Ramos (cell line): ENCODE data around the gene NCAPG.

Source experiments
- in situ Hi-C: fragments of 300-500 bp; cut with MboI; formaldehyde crosslinking; loops from one replicate; pipeline ENCODE4 v1.14.3; 2022; ENCODE audit warnings: low sequenced_read_pairs; ENCODE audit not compliant: unreplicated experiment

NCAPG gene

DNA sequence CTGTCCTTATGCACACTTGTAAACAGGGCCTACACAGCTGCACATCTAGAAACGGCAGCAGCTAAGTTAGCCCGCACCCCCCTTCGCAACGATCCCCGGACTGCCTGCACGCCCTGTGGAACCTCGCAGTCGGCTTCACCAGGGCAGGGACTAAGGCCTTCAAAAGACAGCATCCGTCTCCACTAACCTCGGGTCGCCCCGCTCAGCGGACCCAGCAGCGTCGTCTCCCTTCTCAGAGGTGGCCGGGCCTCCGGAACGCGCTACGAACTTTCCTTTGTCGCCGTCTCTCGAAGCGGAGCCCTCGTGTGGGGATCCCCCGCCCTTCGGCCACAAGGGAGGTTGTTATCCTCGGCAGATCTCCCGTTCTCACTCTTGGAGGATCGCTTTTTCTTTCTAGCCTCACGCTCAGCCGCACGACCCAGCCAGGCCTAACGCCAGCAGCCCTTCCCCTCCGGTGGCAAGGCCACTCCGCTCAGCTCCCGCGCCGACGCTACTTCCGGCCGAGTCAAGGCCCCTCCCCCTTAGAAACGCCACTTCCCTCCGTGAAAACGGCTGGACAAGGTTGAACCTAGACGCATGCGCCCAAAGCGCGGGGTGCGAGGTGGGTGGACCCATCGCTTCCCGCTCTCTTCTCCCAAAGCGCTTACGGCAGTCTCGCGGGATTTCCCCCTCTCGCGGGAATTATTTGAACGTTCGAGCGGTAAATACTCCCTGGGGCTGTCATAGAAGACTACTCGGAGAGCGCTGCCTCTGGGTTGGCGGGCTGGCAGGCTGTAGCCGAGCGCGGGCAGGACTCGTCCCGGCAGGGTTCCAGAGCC, at the start of gene NCAPG, which contains the start of gene DCAF16:
Gene NCAPG (plus strand): TSS at position 720 of the 818 bp plus-strand sequence. CDS start 99 bp downstream, outside the sequence.
Gene DCAF16 (minus strand): TSS at position 498 of the 818 bp plus-strand sequence. CDS start 6,616 bp downstream, outside the sequence.
- in situ Hi-C loops: loop anchor here (10.0 kb wide), 1 partner anchor 236 kb away; the partner anchor contains the start of gene LAP3

GRCh38 chr4:17761062-17761461, 49.7 kb upstream of the NCAPG start:
- in situ Hi-C loops: no loop called here

DNA sequence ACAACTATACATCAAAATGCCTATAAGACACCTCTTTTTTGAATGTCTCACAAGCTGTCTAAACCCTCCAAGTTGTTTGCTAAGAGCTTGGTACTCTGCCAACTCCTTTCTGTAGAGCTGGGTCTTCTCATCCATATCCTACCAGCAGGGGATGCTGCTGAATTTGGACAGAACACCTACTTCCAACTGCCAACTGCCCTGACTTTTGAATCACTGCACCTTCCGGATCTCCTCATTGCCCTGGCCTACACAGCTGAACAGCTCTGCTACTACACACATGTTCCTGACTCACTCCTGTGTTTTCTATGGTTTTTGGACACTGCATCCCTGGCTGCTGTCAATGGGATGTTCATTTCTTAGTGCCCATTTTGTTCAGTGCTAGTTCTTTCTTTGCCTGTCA, 48.1 kb upstream of the NCAPG start:
- in situ Hi-C loops: no loop called here

DNA sequence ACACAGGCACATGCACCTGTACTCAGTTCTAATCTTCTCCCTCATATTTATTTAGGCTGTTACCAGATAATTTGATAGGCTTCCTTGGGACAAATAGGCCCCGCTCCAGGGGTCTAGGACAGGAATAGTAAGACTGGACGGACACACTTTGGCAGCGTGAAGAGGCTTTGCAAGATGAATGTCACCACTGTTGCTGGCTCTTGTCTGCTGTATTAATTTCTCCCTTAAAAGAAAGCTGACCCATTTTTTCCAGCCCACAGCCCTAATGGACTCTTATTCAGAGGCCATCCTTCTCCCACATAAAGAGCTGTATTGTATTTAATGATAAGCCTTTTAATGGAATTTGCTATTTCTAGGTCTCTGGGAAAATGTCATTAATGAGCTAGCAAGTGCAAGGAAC, 47.4 kb upstream of the NCAPG start:
- in situ Hi-C loops: no loop called here

GRCh38 chr4:17763931-17764330, 46.8 kb upstream of the NCAPG start:
- in situ Hi-C loops: no loop called here

DNA sequence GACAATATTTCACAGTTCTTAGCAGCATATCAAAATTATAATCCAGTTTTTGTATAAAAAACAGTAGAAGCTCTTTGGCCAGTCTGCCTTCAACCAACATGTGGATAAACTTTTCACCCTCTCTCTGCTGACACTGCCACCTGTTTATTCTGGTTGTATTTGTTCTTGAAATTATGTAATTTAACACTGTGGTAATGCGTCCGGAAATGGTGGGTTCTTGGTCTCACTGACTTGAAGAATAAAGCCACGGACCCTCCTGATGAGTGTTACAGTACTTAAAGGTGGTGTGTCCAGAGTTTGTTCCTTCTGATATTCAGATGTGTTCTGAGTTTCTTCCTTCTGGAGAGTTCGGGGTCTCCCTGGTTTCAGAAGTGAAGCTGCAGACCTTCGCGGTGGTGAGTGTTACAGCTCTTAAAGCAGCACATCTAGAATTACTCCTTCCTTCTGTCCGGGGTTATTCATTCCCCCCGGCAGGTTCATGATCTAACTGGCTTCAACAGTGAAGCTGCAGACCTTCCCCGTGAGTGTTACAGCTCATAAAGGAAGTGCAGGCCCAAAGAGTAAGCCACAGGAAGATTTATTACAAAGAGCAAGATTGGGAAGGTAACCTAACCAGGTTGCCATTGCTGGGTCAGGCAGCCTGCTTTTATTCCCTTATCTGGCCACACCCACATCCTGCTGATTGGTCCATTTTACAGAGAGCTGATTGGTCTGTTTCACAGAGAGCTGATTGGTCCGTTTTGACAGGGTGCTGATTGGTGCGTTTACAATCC, 45.1 kb upstream of the NCAPG start:
- in situ Hi-C loops: no loop called here

- in situ Hi-C loops: no loop called here
These were observed 43.8 kb upstream of the NCAPG start for GRCh38 chr4:17766826-17767458.

DNA sequence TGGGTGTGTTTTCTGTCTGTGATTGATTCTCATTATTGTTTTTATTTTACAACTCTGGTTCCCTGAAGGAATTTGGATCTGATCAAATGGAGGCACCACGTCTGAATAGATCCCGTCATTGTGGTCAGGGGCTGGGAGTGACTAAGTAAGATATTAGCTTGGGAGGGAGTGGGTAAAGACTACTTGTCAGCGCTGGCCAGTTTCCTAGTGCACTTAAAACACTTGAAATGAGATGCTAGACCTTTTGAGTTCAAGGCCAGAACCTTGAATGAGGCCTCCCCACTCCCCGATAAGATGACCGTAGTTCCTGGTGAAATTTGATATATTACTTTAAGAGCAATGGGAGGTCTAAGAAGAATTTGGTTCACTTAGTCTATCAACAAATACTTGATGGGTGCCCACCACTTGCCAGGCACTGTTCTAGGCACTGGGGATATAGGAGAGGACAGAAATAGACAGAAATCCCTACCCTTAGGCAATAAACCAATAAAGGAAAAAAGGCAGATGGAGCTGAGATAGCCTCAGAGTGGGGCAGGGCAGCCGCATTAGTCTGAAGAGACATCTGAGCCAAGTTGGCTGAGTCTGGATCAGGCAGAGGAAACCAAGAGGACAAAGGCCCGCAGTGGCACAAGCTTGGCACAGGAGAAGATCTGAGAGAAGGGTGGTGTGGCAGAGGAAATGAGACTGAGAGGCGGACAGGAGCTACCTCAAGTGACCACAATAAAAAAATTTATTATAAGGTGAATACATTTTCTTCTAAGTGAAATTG, 41.2 kb upstream of the NCAPG start:
- in situ Hi-C loops: no loop called here

- in situ Hi-C loops: no loop called here
These were observed 39.9 kb upstream of the NCAPG start for GRCh38 chr4:17770845-17771244.

DNA sequence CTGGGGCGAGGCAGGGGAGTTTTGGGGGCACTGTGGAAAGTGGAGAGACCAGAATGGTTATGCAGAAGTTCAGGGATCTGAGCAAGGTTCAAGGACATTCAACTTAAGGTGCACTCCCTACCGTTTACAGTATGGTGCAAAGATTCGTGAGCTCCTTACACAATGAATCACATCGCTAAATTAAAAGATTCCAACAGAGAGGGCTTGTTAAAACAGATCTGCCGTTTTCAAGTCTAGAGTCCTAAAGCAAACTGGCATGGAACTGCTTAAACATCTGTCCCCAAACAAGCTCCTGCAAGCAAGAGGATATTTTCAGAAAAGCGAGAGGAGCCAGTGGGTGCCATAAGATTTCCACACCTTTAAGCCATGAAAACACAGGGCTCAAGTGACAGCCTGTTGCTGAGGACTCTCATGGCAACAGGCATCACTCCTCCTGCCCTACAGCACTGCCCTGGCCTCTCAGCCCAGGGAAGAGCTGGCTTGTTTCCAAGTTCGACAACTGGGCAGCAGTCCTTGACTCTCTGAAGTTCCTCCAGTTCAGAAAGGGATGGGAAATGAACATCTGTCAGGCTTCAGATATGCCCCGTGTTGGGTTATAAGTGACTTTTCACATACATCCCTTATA, 39.4 kb upstream of the NCAPG start:
- in situ Hi-C loops: no loop called here

DNA sequence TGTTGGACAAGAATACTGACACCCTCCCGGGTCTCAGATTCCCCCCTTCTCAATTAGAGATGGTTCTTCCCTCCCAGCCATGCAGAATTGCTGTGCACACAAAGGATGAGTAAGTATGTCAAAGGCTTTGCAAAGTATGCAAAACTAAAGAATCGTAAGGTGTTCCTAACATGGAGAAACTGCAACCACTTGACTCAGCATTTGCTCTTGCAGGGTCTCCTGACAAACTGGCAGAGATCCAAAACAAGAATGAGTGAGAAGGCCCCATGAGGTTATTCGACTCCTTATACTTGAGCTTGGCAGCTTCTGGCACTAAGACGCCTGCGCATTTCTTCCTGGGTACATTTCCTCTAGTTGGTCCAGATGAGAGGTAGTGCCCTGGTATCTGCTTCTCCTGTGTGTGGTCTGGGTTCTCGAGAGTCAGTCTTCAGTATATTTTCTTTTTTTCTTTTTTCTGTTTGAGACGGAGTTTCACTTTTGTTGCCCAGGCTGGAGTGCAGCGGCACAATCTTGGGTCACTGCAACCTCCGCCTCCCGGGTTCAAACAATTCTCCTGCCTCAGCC, 37.6 kb upstream of the NCAPG start:
- in situ Hi-C loops: no loop called here

DNA sequence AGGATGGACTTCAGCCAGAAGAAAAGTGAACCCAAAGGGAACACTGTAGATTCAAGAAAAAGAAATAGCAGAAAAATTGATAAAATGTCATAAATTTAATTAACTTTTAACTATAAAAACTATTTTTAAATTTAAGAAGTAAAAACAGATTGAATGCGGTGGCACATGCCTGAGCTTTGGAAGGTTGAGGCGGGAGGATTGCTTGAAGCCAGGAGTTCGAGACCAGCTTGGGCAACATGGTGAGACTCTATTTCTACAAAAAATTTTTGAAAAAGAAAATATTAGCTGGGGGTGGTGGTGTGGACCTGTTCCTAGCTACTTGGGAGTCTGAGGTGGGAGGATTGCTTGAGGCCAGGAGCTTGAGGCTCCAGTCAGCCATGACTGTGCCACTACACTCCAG, 32.3 kb upstream of the NCAPG start:
- in situ Hi-C loops: no loop called here

- in situ Hi-C loops: no loop called here
These were observed 30.1 kb upstream of the NCAPG start for GRCh38 chr4:17780501-17781299.

GRCh38 chr4:17781300-17782287, 29.2 kb upstream of the NCAPG start, which contains the start of gene FAM184B:
Gene FAM184B, minus strand, starts transcription at chr4:17781621. Its CDS starts 322 bp downstream, at chr4:17781299.
- in situ Hi-C loops: no loop called here

DNA sequence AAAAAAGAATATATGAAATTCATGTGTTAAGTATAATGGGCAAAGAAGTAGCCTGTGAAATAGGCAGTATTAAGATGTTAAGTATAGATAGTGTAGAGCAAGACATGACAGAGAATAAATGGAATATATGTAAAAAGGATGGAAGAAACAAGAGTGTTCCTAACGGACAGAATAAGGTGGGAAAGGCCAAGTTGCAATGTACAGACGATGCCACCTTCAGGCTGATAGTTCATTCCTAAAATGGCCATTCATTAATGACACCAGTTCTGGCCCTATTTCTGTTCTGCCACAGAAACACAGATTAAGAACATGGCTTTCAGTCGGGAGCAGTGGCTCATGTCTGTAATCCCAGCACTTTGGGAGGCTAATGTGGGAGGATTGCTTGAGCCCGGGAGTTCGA, 24.9 kb upstream of the NCAPG start:
- in situ Hi-C loops: no loop called here

- in situ Hi-C loops: no loop called here
These were observed 24.2 kb upstream of the NCAPG start for GRCh38 chr4:17786567-17786966.

DNA sequence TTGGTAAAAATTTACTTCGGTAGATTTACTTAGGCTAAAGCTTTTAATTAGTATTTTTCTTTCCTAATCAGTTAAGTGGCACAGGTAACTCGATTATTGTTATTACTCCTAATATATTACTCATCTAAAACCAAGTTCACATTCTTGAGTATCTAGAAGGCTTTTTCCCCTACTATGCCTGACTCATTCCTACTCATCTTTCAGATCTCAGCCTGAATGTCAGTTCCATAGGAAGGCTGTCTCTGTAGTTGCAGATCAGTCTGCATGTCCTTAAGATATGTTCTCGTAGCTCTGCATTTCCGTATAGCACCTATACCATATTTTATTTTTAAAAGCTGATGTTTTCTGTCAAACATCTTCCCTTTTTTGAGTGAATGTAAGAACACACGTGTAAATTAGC, 23.5 kb upstream of the NCAPG start:
- in situ Hi-C loops: no loop called here
